ENCODE measurements around the gene SLC47A2.

The SLC47A2 gene

DNA sequence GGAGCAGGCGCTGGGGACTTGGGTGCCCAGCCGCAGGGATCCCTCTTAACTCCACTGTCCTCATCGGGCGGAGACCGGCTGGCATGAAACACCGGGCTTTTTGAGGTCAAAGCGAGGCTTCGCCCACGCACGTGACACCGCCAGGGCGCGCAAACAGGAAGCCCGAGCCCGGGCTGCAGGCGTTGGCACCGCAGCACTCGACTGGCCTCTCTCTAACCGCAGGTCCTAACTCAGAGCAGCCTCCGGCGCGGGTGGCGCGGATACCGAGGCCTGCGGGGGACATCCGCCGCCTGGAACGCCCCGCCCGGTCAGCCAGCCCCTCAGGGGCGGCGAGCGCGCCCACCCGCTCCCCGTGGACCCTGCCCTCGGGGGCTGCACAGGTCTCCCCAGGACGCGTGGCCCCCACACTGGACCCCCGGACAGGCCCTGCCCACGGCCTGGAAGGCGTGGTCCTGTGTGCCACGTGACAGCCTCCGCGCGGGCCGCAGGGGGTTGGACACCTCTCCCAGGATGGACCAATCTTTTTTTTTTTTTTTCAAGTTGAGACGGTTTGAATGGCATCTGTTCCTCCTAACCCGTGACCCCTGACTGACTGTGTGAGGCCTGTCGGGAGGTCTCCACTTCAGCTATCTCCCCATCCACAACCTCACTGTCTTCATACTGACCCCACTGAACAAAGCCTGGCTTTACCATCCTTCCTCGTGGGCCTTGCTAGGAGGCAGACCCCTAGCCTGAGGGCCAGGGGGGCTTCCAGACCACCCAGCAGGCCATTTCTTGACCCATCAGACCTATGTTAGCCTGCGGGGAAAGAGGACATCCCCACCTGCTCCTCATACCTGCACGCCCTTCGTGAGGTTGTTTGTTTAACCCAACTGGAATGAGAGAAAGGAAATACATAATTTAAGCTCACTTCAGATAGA lies 8.4 kb upstream of the SLC47A2 start:
- DNase-seq (no peak), ATAC-seq (ENCODE audit: insufficient read depth, low read depth) (no peak)
- Histone ChIP-seq H3K27me3 (ENCODE audit: insufficient read depth, low read length, poor library complexity) (peaks cover 6% of the 10 kb centered on the region), H3K27ac (ENCODE audit: low read length) (no peak overlapping the region), H3K9me3 (ENCODE audit: insufficient read depth, low read length, severe bottlenecking) (no peaks in the 10 kb centered on the region), H4K20me1 (ENCODE audit: insufficient read depth, low read length) (0 out of 2 replicates have a peak, but pooled peaks cover 4% of the 10 kb centered on the region), H2AFZ (ENCODE audit: low read depth, low read length) (no peak overlapping the region), H3K4me2 (ENCODE audit: insufficient read depth, low read length) (no peak overlapping the region), H3K79me2 (ENCODE audit: insufficient read depth, low read length) (no peaks in the 10 kb centered on the region), H3K4me1 (ENCODE audit: insufficient read depth, low read length) (no peaks in the 10 kb centered on the region), H3K36me3 (ENCODE audit: insufficient read depth, low read length) (no peaks in the 10 kb centered on the region), H3K4me3 (ENCODE audit: low read depth in 1 of 2, low read length in 2 of 2) (no peak overlapping the region), H3K9ac (ENCODE audit: low read depth, low read length) (no peak overlapping the region)
- TF ChIP-seq, protein P1, sequence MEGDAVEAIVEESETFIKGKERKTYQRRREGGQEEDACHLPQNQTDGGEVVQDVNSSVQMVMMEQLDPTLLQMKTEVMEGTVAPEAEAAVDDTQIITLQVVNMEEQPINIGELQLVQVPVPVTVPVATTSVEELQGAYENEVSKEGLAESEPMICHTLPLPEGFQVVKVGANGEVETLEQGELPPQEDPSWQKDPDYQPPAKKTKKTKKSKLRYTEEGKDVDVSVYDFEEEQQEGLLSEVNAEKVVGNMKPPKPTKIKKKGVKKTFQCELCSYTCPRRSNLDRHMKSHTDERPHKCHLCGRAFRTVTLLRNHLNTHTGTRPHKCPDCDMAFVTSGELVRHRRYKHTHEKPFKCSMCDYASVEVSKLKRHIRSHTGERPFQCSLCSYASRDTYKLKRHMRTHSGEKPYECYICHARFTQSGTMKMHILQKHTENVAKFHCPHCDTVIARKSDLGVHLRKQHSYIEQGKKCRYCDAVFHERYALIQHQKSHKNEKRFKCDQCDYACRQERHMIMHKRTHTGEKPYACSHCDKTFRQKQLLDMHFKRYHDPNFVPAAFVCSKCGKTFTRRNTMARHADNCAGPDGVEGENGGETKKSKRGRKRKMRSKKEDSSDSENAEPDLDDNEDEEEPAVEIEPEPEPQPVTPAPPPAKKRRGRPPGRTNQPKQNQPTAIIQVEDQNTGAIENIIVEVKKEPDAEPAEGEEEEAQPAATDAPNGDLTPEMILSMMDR (IDR thresholded peaks at IDR 0.05; ENCODE audit: borderline replicate concordance, extremely low read depth, low read length, poor library complexity, severe bottlenecking) = no peak
- TF ChIP-seq EZH2 (IDR thresholded peaks at IDR 0.05; ENCODE audit: borderline replicate concordance, low read depth, low read length, severe bottlenecking) = no peak

DNA sequence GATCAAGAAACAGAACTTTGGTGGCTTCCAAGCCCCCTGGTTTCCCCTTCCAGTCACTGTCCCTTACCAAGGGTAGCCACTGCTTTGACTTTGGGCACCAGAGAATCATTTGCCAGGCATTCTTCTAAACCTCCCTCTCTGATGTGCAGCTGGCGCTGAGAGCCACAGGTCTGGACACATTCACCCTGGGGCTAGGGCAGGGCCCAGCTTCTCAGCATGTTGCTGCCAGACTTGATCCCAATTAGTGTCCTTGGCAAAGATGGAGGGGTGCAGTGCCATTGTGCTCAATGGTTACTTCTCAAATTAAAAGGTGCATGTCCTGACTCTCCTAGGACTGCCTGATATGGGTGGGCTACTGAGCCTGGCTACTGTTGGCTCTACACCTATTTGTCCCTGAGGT lies 7.6 kb upstream of the SLC47A2 start:
- no peak for ATAC-seq (ENCODE audit: insufficient read depth, low read depth)
- Histone ChIP-seq H3K4me2 (ENCODE audit: insufficient read depth, low read length) (no peak overlapping the region), H3K9ac (ENCODE audit: low read depth, low read length) (no peak overlapping the region), H3K79me2 (ENCODE audit: insufficient read depth, low read length) (no peaks in the 10 kb centered on the region), H4K20me1 (ENCODE audit: insufficient read depth, low read length) (0 out of 2 replicates have a peak, but pooled peaks cover 4% of the 10 kb centered on the region), H3K27me3 (ENCODE audit: insufficient read depth, low read length, poor library complexity) (peaks cover 6% of the 10 kb centered on the region), H3K36me3 (ENCODE audit: insufficient read depth, low read length) (no peaks in the 10 kb centered on the region), H2AFZ (ENCODE audit: low read depth, low read length) (no peak overlapping the region), H3K9me3 (ENCODE audit: insufficient read depth, low read length, severe bottlenecking) (no peaks in the 10 kb centered on the region), H3K4me1 (ENCODE audit: insufficient read depth, low read length) (no peaks in the 10 kb centered on the region), H3K4me3 (ENCODE audit: low read depth in 1 of 2, low read length in 2 of 2) (no peak overlapping the region), H3K27ac (ENCODE audit: low read length) (no peak overlapping the region)
- DNase-seq = no peak
- TF ChIP-seq, protein P1 (IDR thresholded peaks at IDR 0.05; ENCODE audit: borderline replicate concordance, extremely low read depth, low read length, poor library complexity, severe bottlenecking) = no peak
- TF ChIP-seq EZH2 (IDR thresholded peaks at IDR 0.05; ENCODE audit: borderline replicate concordance, low read depth, low read length, severe bottlenecking) = no peak

DNA sequence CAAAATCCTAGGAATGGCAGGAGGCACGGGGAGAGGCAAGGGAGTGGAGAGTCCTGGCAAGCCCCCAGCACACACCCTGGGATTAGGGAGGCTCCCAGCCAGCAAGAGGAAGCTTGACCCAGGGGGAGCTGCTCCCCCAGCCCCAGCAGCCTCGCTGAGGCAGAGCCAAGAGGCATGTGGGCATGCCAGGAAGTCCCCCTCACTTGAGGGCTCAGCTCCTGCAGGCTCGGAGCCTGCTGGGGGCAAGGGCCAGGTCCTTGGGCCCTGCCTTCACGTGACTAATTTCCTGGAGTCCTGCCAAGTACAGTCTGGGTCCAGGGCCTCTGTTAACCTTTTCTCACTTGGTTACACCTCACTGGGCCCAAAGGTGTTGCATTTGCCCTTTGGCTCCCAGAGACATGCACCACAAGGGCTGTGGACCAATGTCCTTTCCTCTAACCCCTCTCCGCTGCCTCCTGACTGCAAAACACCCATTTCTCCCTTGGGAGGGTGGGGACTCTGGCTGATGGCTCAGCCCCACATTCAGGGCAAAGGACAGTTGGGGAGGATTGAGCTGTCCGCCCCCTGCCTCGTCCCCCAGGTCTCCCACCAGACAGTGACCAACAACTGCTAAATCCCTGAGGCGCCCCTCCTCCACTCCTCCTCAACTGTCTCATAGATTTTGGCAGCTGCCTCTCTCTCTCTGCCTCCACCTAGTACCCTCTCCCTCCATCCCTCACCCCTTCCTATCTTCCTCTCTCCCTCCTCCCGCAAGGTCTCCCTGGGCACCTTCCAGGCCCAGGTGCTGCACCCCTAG lies 4.4 kb upstream of the SLC47A2 start:
- H3K4me1 ChIP-seq (ENCODE audit: insufficient read depth, low read length) = no peaks in the 10 kb centered on the region
- H3K4me2 ChIP-seq (ENCODE audit: insufficient read depth, low read length) = no peak overlapping the region
- H3K9ac ChIP-seq (ENCODE audit: low read depth, low read length) = no peak overlapping the region
- H3K27me3 ChIP-seq (ENCODE audit: insufficient read depth, low read length, poor library complexity) = no peaks in the 10 kb centered on the region
- H3K4me3 ChIP-seq (ENCODE audit: low read depth in 1 of 2, low read length in 2 of 2) = no peak overlapping the region
- ATAC-seq (ENCODE audit: insufficient read depth, low read depth) (no peak), DNase-seq (no peak)
- H3K9me3 ChIP-seq (ENCODE audit: insufficient read depth, low read length, severe bottlenecking) = no peaks in the 10 kb centered on the region
- no peak overlapping the region for H2AFZ ChIP-seq (ENCODE audit: low read depth, low read length)
- no peaks in the 10 kb centered on the region for H3K79me2 ChIP-seq (ENCODE audit: insufficient read depth, low read length)
- H4K20me1 ChIP-seq (ENCODE audit: insufficient read depth, low read length) = peaks cover 7% of the 10 kb centered on the region; the same call in 1 of the 2 replicates
- H3K27ac ChIP-seq (ENCODE audit: low read length) = no peak overlapping the region
- no peaks in the 10 kb centered on the region for H3K36me3 ChIP-seq (ENCODE audit: insufficient read depth, low read length)
- no peak for TF ChIP-seq EZH2 (IDR thresholded peaks at IDR 0.05; ENCODE audit: borderline replicate concordance, low read depth, low read length, severe bottlenecking)

DNA sequence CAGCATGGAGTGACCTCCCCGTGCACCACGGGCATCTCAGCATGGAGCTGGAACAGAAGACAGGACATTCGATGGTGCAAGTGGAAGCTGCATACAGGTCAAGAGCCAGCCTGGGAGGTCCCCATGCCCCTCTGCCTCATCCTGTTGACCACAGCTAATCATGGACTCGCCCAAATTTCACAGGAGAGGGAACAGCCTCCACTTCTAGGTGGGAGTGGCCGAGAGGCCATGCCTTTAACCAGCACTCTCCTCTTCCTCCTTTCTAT lies 3.8 kb upstream of the SLC47A2 start:
- Histone ChIP-seq H3K27me3 (ENCODE audit: insufficient read depth, low read length, poor library complexity) (no peaks in the 10 kb centered on the region), H3K79me2 (ENCODE audit: insufficient read depth, low read length) (no peaks in the 10 kb centered on the region), H3K9me3 (ENCODE audit: insufficient read depth, low read length, severe bottlenecking) (no peaks in the 10 kb centered on the region), H4K20me1 (ENCODE audit: insufficient read depth, low read length) (peaks cover 7% of the 10 kb centered on the region; the same call in 1 of the 2 replicates), H3K27ac (ENCODE audit: low read length) (no peak overlapping the region), H2AFZ (ENCODE audit: low read depth, low read length) (no peak overlapping the region), H3K36me3 (ENCODE audit: insufficient read depth, low read length) (no peaks in the 10 kb centered on the region), H3K4me2 (ENCODE audit: insufficient read depth, low read length) (no peak overlapping the region), H3K4me1 (ENCODE audit: insufficient read depth, low read length) (no peaks in the 10 kb centered on the region), H3K9ac (ENCODE audit: low read depth, low read length) (no peak overlapping the region), H3K4me3 (ENCODE audit: low read depth in 1 of 2, low read length in 2 of 2) (no peak overlapping the region)
- TF ChIP-seq EZH2 (IDR thresholded peaks at IDR 0.05; ENCODE audit: borderline replicate concordance, low read depth, low read length, severe bottlenecking) = no peak
- TF ChIP-seq, protein P1 (IDR thresholded peaks at IDR 0.05; ENCODE audit: borderline replicate concordance, extremely low read depth, low read length, poor library complexity, severe bottlenecking) = no peak
- DNase-seq (no peak), ATAC-seq (ENCODE audit: insufficient read depth, low read depth) (no peak)

Data from DND-41 (cell line).